GM19025 (cell line): ENCODE measurements around the gene SHPK.
"Not testable (repeated sequence)": the region's sequence is repeated elsewhere in the genome, so short reads cannot be mapped to it uniquely, and the experiment has no call there.

ENCODE experiments used
- ATAC-seq: cut with Tn5 transposase; IDR thresholded peaks from one replicate; pipeline ENCODE4 v1.9.1; 2021; ENCODE audit warnings: mild to moderate bottlenecking, low read depth, moderate library complexity; ENCODE audit not compliant: unreplicated experiment

SHPK gene

DNA sequence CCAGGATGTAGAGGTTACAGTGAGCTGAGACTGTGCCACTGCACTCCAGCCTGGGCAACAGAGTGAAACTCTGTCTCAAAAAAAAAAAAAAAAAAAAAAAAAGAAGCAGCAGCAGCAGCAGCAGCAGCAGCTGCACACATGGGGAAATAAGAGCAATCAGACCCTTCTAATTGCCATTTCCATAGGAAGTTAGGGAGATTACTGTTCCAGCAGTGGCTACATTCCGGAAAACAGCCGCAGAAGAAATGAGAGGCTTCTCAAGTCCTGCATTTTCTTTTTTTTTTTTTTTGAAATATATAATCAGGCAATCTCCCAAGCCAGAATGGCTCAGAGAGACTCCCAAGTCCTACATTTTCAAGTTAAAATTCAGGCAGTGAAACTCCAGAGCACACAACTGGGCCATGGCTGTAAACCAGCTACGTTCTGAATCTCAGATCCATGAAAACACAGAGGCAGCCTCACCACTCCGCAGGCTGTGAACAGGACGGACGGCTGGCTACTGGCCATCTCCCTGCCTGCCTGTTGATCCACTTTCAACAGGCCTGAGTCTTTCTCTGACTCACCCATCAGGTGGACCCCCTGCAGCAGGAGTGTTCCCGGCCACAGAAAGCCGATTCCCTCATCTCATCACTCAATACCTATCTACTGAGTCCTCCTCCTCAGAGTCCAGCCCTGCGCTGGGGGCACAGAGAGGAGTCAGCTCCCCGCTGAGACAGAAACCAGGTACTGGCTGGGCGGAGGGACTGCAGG, 41.8 kb downstream of the SHPK start:
- no peak for ATAC-seq

GRCh38 chr17:3593384-3593783, 42.7 kb downstream of the SHPK start:
- no peak for ATAC-seq

DNA sequence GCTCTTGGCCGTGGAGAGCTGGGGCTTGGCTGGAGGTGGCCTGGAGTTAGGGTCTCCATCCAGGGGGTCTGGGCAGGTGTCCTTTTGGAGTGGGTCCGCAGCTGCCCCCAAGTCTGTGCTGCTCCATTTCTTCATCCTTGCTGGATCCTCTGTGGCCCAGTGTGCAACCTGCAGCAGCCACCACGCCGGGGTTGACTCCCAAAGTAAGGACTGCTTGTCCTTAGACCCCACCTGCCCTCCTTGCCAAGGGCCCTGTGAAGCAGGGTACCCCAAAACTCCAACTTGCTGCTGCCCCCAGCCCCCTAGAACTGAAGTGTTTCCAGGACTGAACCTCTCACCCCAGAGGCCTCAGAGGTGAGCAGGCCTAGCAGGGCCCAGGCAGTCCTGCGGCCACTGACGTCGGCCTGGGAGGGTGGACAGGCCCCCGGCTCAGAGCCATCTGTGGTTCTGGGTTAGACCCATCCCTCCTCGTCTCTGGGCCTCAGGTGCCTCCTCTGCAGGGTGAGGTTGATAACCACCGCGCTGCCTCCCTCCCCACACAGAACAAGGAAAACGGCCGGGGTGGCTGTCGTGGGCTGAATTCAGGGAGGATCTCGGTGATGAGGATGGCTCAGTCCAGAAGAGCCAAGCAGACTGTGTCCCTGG, 43.7 kb downstream of the SHPK start:
- no peak for ATAC-seq

- ATAC-seq = no peak
These were observed 45.3 kb downstream of the SHPK start for GRCh38 chr17:3590768-3591167.

DNA sequence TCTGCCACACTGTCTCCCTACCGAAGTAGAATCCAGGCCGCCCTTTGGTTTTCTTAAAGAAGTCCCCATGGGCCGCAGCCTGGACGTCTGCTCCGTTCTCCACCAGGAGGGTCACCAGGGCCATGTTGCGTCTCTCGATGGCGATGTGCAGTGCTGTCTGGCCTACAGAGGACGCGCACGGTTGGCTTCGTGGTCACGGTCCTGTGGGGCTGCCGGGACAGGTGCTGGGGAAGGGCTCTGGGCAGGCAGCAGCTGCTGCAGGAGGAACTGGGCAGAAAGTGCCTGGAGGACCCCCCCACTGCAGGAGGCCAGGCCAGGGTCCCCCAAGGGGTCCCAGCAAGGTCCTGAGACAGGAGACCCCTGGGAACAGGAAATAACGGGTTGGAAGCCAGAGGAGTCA, 45.8 kb downstream of the SHPK start:
- no peak for ATAC-seq

DNA sequence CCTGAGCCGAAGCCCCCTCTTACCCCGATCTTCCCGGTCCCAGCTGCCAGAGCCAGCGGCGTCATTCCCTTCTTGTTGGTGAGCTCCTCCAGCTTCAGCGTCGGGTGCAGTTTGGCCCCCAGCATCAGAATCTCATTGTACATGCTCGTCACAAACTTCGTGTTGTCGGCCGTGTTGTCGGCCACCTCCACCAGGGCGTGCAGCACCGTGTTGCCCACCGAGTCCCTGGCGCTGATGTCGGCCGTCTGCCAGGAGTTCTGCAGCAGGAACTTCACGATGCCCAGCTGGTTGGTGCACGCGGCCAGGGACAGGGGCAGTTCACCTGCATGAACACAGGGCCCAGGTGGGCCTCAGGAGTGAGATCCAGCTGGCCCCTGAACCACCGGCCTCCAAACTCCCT, 46.3 kb downstream of the SHPK start:
- ATAC-seq = no peak

DNA sequence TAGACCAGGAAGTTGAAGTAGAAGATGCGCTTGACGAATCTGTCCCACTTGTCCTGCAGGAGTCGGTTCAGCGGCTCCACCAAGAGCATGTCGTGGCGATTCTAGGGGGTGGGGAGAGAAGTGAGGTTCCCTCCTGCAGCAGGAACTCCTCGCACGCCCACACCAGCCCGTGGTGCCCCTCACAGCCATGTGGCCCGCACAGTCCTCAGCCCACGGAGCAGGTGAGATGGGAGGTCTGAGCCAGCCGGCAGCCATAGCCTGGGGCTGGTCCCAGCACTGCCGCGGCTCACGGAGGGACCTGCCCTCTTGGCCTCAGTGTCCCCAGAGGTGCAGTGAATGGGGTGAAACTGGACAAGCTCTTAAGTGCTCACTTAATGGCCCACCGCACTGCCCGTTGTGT, 50.2 kb downstream of the SHPK start:
- no peak for ATAC-seq

DNA sequence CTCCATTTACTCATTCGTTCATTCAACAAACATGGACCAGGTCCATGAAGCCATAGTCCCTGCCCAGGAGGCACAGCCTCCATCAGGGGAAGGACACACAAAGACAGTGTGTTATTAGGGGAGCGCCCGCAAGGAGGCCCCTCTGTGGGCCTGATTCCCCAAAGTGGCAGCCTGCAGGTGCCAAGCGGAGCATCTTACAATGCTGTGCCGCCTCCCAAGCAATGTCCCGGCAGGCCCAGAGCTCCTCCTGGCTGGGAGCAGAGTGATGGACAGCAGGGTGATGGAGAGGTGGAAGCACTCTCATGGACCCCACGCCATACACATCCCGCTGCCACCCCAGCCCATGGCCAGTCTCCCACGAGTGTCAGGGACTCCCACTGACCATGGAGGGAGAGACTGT, 52.6 kb downstream of the SHPK start:
- no peak for ATAC-seq

GRCh38 chr17:3582915-3583314, 53.1 kb downstream of the SHPK start:
- no peak for ATAC-seq

- ATAC-seq = not testable (repeated sequence)
These were observed 57.4 kb downstream of the SHPK start for GRCh38 chr17:3578667-3579066.

DNA sequence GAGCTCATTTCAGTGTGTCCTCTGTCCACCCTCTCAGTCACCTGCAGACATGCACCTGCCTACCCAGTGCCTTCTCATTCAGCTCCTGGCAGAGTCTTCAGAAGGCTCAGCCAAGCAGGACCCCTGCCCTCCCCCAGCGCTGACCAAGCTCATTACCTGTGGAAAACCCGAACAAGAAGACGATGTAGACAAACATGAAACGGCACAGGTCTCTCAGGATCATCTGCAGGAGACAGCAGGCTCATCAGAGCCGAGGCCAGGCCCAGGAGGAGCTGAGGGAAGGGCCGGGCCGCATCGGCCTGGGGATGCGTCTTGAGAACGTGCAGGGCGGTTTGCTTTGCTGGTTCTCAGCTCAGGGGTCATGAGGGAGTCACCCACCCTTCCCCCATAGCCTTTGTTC, 59.1 kb downstream of the SHPK start:
- ATAC-seq = no peak

GRCh38 chr17:3575511-3575910, 60.5 kb downstream of the SHPK start:
- ATAC-seq = no peak

- ATAC-seq = no peak
These were observed 61.8 kb downstream of the SHPK start for GRCh38 chr17:3574231-3574630.

GRCh38 chr17:3573246-3574100, 62.6 kb downstream of the SHPK start:
- ATAC-seq = no peak

DNA sequence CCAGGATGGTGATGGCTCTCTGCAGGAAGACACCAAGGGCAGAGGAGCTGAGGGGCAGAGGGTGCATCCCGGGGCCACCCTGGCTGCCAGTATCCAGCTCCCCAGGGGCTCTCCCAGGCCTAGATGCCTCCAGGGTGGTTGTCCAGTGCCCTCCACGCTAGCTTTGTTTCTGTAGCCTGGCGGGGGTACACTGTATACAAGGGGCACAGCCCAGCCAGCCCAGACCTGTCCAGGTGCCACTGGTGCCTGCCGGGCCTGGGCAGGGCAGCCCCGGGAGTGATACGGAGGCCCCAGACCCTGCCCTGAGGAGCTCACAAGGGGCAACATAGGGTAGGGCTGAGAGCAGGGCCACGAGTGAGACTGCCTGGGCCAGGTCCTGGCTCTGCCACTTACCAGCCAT, 63.8 kb downstream of the SHPK start:
- ATAC-seq = no peak

DNA sequence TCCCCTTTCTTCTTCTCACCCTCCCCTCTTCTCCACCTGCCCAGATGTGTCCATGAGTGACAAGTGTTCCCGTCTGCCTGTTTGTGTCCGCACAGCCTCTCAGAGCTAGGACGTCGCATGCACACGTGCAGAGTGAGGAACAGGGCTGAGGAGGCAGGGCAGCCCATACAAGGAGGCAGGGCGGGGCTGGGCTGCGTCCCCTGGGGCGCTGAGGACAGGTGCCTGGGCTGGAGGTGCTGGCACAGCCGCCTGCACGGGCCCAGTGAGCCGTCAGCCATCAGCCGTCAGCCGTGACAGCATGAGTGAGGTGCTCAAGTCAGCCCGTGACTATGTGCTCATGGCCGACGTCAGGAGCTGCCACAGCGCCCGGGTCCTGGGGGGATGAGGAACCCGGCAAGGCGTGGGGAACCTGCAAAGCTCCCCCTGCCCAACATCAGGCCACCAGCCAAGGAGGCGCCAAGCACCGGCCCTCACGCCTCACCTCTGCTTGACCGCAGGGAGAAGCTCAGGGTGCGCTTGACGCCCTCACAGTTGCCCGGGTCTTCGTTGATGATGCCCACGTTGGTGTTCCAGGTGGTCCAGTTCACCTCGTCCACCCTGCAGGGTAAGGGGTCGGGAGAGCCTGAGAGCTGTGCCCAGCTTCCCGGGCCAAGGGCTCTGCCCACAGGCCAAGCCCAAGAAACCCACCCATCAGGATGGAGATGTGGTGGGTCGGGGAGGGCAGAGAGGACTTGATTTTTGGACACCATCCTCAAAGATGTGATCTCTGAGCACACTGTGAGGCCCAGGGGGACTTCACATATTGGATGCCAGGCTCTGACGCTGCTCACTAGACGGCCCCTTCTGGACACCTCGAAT, 64.8 kb downstream of the SHPK start:
- ATAC-seq = no peak

GRCh38 chr17:3569534-3570137, 66.4 kb downstream of the SHPK start:
- ATAC-seq = no peak

- no peak for ATAC-seq
These were observed 69.5 kb downstream of the SHPK start for GRCh38 chr17:3566551-3566950.

GRCh38 chr17:3565143-3565542, 70.9 kb downstream of the SHPK start:
- no peak for ATAC-seq

GRCh38 chr17:3564241-3564640, 71.8 kb downstream of the SHPK start:
- not testable (repeated sequence) for ATAC-seq
